Bronchial epithelial cell (primary cell): ENCODE data around the gene EIF1AX. TPM values are rescaled to one million over a fixed set of nuclear protein-coding genes. Genes with fewer than 3 reads are reported as not detected.
A peak's percentile ranks its signal among the peaks of the same experiment; 100 is the strongest.
"Not testable (repeated sequence)": the region's sequence is repeated elsewhere in the genome, so short reads cannot be mapped to it uniquely, and the experiment has no call there.

Source experiments
- DNase-seq: peaks from one replicate; pipeline ENCODE4 v3.0.0-alpha.2; 2010; ENCODE audit warnings: low read depth
- FAIRE-seq: peaks from 2 replicates; lab custom pipeline; 2011; peaks lifted over from hg19 to GRCh38; lab: Jason Lieb, UNC
- H3K27me3 ChIP-seq: 2 replicates; pipeline ENCODE4 v1.5.1; 2011; ENCODE audit warnings: low read length; ENCODE audit not compliant: control insufficient read depth, insufficient read depth
- H3K36me3 ChIP-seq: 2 replicates; pipeline ENCODE4 v1.5.1; 2011; ENCODE audit warnings: low read length; ENCODE audit not compliant: control insufficient read depth, insufficient read depth
- H3K4me3 ChIP-seq: 2 replicates; pipeline ENCODE4 v1.5.1; 2011; ENCODE audit warnings: mild to moderate bottlenecking, low read depth, low read length, control low read depth
- total RNA-seq: library from RNA; depleted of rRNA; stranded (reverse); fragments of >200 nt; gene quantifications from 2 replicates; pipeline ENCODE4 v1.2.1, GENCODE V29; 2014
- TF ChIP-seq, protein P1 (sequence below): IDR thresholded peaks from 2 replicates; pipeline ENCODE4 v1.5.1; 2011; ENCODE audit warnings: mild to moderate bottlenecking, moderate library complexity, low read length, control low read depth, inconsistent platforms; ENCODE audit not compliant: insufficient read depth, severe bottlenecking

The EIF1AX gene
- total RNA-seq, 1 donor from 2014 or later, result 29.2 TPM

DNA sequence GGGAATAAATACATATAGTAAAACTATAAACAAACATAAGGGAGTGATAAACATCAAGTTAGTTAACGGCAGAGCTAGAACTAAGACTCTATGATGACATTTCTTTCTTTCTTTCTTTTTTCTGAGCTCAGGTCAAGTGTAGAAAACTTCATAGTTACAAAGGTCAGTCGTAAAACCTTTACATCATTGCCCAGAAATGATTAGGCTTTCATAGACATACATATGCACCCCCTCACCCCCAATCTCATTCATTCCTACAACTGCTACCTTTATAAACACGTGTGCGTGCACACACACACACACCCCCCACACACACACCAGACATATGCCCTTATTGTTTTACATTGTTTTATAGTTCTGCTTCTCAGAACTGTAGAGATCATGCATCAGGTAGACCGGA, 5.7 kb downstream of the EIF1AX start:
- FAIRE-seq (no peak), DNase-seq (no peak)
- peaks cover 2% of the 10 kb centered on the region for H3K36me3 ChIP-seq
- H3K4me3 ChIP-seq, result no peak overlapping the region
- no peaks in the 10 kb centered on the region for H3K27me3 ChIP-seq
- TF ChIP-seq, protein P1, sequence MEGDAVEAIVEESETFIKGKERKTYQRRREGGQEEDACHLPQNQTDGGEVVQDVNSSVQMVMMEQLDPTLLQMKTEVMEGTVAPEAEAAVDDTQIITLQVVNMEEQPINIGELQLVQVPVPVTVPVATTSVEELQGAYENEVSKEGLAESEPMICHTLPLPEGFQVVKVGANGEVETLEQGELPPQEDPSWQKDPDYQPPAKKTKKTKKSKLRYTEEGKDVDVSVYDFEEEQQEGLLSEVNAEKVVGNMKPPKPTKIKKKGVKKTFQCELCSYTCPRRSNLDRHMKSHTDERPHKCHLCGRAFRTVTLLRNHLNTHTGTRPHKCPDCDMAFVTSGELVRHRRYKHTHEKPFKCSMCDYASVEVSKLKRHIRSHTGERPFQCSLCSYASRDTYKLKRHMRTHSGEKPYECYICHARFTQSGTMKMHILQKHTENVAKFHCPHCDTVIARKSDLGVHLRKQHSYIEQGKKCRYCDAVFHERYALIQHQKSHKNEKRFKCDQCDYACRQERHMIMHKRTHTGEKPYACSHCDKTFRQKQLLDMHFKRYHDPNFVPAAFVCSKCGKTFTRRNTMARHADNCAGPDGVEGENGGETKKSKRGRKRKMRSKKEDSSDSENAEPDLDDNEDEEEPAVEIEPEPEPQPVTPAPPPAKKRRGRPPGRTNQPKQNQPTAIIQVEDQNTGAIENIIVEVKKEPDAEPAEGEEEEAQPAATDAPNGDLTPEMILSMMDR, result no peak

DNA sequence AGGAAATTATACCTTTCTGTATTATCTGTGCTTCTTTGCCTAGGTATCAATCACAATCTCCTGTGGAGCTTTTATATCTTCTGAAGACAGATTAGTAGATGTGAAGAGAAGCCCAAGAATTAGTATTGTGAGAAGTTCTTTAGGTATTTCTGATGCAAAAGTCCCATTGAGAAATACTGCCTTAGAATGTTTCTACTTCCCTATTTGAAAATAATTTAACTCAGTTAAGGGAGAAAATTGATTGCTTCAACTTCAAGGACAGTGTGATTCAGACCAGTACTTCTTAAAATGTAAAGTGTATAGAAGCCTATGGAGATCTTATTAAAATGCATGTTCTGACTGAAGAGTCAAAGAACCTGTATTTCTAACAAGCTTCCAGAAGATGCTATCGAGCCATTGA, 9.0 kb downstream of the EIF1AX start:
- DNase-seq (no peak), FAIRE-seq (no peak)
- TF ChIP-seq, protein P1, result no peak
- Histone ChIP-seq H3K27me3 (no peaks in the 10 kb centered on the region), H3K36me3 (no peaks in the 10 kb centered on the region), H3K4me3 (no peak overlapping the region)

GRCh38 chrX:20130357-20130756, 11.3 kb downstream of the EIF1AX start:
- Histone ChIP-seq H3K36me3 (no peaks in the 10 kb centered on the region), H3K4me3 (no peak overlapping the region), H3K27me3 (no peaks in the 10 kb centered on the region)
- TF ChIP-seq, protein P1, result no peak
- no peak for DNase-seq
- FAIRE-seq, result no peak

DNA sequence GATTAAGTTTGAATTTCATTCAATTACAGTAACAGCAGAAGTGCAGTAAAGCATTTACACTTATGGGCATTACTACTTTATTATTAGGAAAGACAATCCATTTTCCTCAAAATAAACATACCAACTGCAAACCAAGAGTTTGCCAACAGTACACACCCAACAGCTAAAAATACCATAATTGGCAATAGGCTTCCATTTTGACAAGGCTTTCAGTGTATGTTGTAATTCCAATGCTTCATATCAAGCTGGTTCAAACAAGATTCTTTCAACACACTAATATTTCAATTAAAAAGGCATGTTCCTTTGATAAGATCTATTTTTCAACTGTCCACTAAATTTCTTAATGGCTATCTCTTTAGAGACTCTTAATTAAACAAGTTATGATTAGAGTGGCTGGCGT, 12.1 kb downstream of the EIF1AX start:
- no peaks in the 10 kb centered on the region for H3K27me3 ChIP-seq
- H3K4me3 ChIP-seq, result no peak overlapping the region
- FAIRE-seq, result no peak
- no peak for DNase-seq
- TF ChIP-seq, protein P1, result no peak
- H3K36me3 ChIP-seq, result peaks cover 1% of the 10 kb centered on the region

DNA sequence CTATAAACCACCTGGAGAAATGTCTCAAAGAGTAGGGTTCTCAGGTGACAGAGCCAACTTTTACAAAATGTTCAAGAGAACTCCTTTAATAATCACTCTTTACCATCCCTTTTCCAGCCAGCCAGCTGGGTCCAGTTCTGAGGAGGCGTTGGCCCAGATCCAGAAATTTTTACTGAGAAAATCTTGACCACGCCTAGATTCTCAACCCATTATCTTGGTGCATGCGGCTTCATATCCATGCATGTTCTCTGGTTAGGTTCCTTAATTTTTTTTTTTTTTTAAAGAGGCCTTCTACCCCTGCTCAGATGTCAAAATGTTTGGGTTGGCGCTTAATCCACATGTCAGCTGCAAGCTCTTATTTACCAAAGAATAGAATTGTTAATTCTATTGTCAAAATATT, 13.0 kb downstream of the EIF1AX start:
- DNase-seq, result no peak
- TF ChIP-seq, protein P1, result no peak
- FAIRE-seq, result no peak
- Histone ChIP-seq H3K27me3 (no peaks in the 10 kb centered on the region), H3K4me3 (no peak overlapping the region), H3K36me3 (peaks cover 1% of the 10 kb centered on the region)

- H3K27me3 ChIP-seq, H3K36me3 ChIP-seq, H3K4me3 ChIP-seq, DNase-seq: not testable (repeated sequence)
- peak; percentile 85 for FAIRE-seq
Observed at GRCh38 chrX:20127440-20127839, 14.2 kb downstream of the EIF1AX start.

GRCh38 chrX:20126833-20127232, 14.8 kb downstream of the EIF1AX start:
- not testable (repeated sequence) for H3K4me3 ChIP-seq, DNase-seq, H3K36me3 ChIP-seq, H3K27me3 ChIP-seq, FAIRE-seq
